GM12878 (cell line): ENCODE measurements around the gene SVOP.

Source experiments
- CEBPZ ChIP-seq: fragments of 150-350 bp; IDR thresholded peaks from 2 replicates; pipeline ENCODE4 v1.6.1; 2016; ENCODE audit warnings: low read depth, low read length
- CTCF ChIP-seq, 3 experiments: IDR thresholded peaks in 2 of 3; conservative IDR thresholded peaks in 1 of 3; 2 replicates each; pipeline ENCODE4 v1.5.1; 2011; ENCODE audit warnings: low read depth in 3 of 3, low read length in 3 of 3, mild to moderate bottlenecking in 3 of 3, control low read depth in 2 of 3, moderate library complexity in 2 of 3, inconsistent platforms in 1 of 3, mixed read lengths in 1 of 3; ENCODE audit not compliant: control insufficient read depth in 2 of 3, insufficient read depth in 1 of 3; ENCODE audit errors: extremely low read depth in 1 of 3
- EP300 ChIP-seq, 2 experiments: fragments of 150-350 bp in 1 of 2; IDR thresholded peaks; 2 replicates each; pipeline ENCODE4 v1.6.1; 2011 to 2012; ENCODE audit warnings: low read depth in 2 of 2, low read length in 2 of 2, borderline replicate concordance in 1 of 2, improper control_type of control experiment in 1 of 2, inconsistent platforms in 1 of 2; ENCODE audit not compliant: control insufficient read depth in 1 of 2
- MAX ChIP-seq: IDR thresholded peaks from 2 replicates; pipeline ENCODE4 v1.6.1; 2012; ENCODE audit warnings: low read depth, low read length, improper control_type of control experiment
- NRF1 ChIP-seq: conservative IDR thresholded peaks from 2 replicates; pipeline ENCODE4 v1.6.1; 2011; ENCODE audit warnings: mild to moderate bottlenecking, low read depth, low read length, improper control_type of control experiment
- POLR2A ChIP-seq: IDR thresholded peaks from 2 replicates; pipeline ENCODE4 v1.6.1; 2011; ENCODE audit warnings: low read depth, mild to moderate bottlenecking, low read length
- POLR2AphosphoS5 ChIP-seq: IDR thresholded peaks from 2 replicates; pipeline ENCODE4 v1.6.1; 2011; ENCODE audit warnings: mild to moderate bottlenecking, low read length, inconsistent platforms
- SIN3A ChIP-seq: IDR thresholded peaks from 2 replicates; pipeline ENCODE4 v1.6.1; 2012; ENCODE audit warnings: low read depth, low read length, improper control_type of control experiment

- no peak for TF ChIP-seq POLR2A
- no peak for TF ChIP-seq CEBPZ
- no peak for TF ChIP-seq CTCF (IDR thresholded peaks at IDR 0.05 in 2 of 3, conservative IDR thresholded peaks at IDR 0.05 in 1 of 3; ENCODE audit: control insufficient read depth in 2 of 3, extremely low read depth in 1 of 3, insufficient read depth in 1 of 3, low read depth in 3 of 3, low read length in 3 of 3)
- no peak for TF ChIP-seq MAX
- TF ChIP-seq POLR2AphosphoS5, result no peak
- no peak for TF ChIP-seq EP300 (IDR thresholded peaks at IDR 0.05; ENCODE audit: borderline replicate concordance in 1 of 2, control insufficient read depth in 1 of 2, low read depth in 2 of 2, low read length in 2 of 2)
- TF ChIP-seq NRF1, result no peak
- TF ChIP-seq SIN3A, result no peak
Measured at GRCh38 chr12:108879615-108880254, 141.1 kb downstream of the SVOP start, which contains the start of gene DAO.
